Heart left ventricle (tissue), 16 donors: ENCODE measurements around the gene TBKBP1. TPM values are rescaled to one million over a fixed set of nuclear protein-coding genes. Genes with fewer than 3 reads are reported as not detected.

Source experiments
- ATAC-seq, 4 donors: fragments of 200-7000 bp; cut with Tn5 transposase; one replicate each; pipeline ENCODE4 v1.9.1; 2020 to 2022; ENCODE audit warnings: moderate library complexity in 4 of 4, mild to moderate bottlenecking in 3 of 4, moderate number of reproducible peaks in 1 of 4
- DNase-seq, 5 donors: peaks; one replicate each; pipeline ENCODE4 v3.0.0-alpha.2; 2020
- H3K27ac ChIP-seq, 12 donors: fragments of 200-600 bp; sonication (generic) in 4 of 12; one replicate each; pipeline versions ENCODE4 v1.5.0 to v1.8.0; 2016 to 2022; ENCODE audit warnings: mild to moderate bottlenecking in 2 of 12
- H3K27me3 ChIP-seq, 9 donors: fragments of 200-600 bp; sonication (generic) in 2 of 9; one replicate each; pipeline versions ENCODE4 v1.5.1 to v1.8.0; 2016 to 2022; ENCODE audit warnings: mild to moderate bottlenecking in 3 of 9
- H3K36me3 ChIP-seq, 9 donors: fragments of 200-600 bp; sonication (generic) in 2 of 9; one replicate each; pipeline versions ENCODE4 v1.5.0 to v1.8.0; 2018 to 2022; ENCODE audit warnings: mild to moderate bottlenecking in 2 of 9
- H3K4me1 ChIP-seq, 12 donors: fragments of 200-600 bp; sonication (generic) in 4 of 12; one replicate each; pipeline versions ENCODE4 v1.5.0 to v1.8.0; 2016 to 2022; ENCODE audit warnings: mild to moderate bottlenecking in 3 of 12
- H3K4me3 ChIP-seq, 12 donors: fragments of 200-600 bp; sonication (generic) in 4 of 12; one replicate each; pipeline versions ENCODE4 v1.5.0 to v1.8.0; 2017 to 2022; ENCODE audit warnings: mild to moderate bottlenecking in 9 of 12, moderate library complexity in 4 of 12
- H3K9me3 ChIP-seq, 12 donors: fragments of 200-600 bp; sonication (generic) in 4 of 12; one replicate each; pipeline versions ENCODE4 v1.5.0 to v1.8.0; 2016 to 2022; ENCODE audit warnings: mild to moderate bottlenecking in 1 of 12
- POLR2A ChIP-seq, 2 donors: fragments of 450-650 bp; IDR thresholded peaks; one replicate each; pipeline ENCODE4 v1.6.1; 2017; ENCODE audit warnings: antibody characterized with exemption in 2 of 2, mild to moderate bottlenecking in 2 of 2, moderate library complexity in 2 of 2
- WGBS, 4 donors: extraction: QIAGEN DNeasy Blood & Tissue Kit in 2 of 4; methylation state at CpG; one replicate each; pipeline versions ENCODE4 v1.1.5 to v1.1.7; 2013 to 2018; 5-methylcytosine and 5-hydroxymethylcytosine counted together
- intact Hi-C, 10 donors: fragments of 100-400 bp; cut with DNase I; formaldehyde crosslinking; loops; one replicate each; pipeline versions ENCODE4 v1.11.1 to v1.14.2; 2022
- polyA plus RNA-seq, 2 donors: library from polyadenylated mRNA; stranded (reverse); fragments of 200-250 nt; gene quantifications; one replicate each; pipeline ENCODE4 v1.2.3, GENCODE V29; 2013
- total RNA-seq, 9 donors: library from RNA; depleted of rRNA in 2 of 9; stranded (reverse); fragments of >200 nt in 2 of 9; fragmentation: NEBNext Ultra II Directional in 3 of 9; extraction: Animal tissue kit (Norgen Biotek cat#: 25700) in 3 of 9; gene quantifications; one replicate each; pipeline versions ENCODE4 v1.1.0 to v1.2.4, GENCODE V29; 2016 to 2023
- TF ChIP-seq, protein P1 (sequence below), 12 donors: fragments of 200-600 bp; sonication (generic) in 4 of 12; IDR thresholded peaks; one replicate each; pipeline versions ENCODE4 v1.5.0 to v1.8.0; 2018 to 2022; ENCODE audit warnings: antibody characterized with exemption in 12 of 12, mild to moderate bottlenecking in 5 of 12
- donor health status: ischemic (EF 13 %, LVEDD 7.1; RV severe dilation, severe dysfunction).
- donor health status: healthy with polysubstance abuse.
- donor health status: DM: no; HTN: yes; CAD: no.
- donor health status: DM: no; HTN: no; CAD: no.
- donor health status: ischemic (EF 25% LVEDD 6.9; RV normal size, moderate dysfunction).
- donor health status: ischemic (EF 25% LVEDD 5.7; RV mildly dilated, moderate dysfunction).
- donor health status: healthy.
- donor health status: DM: yes; HTN: yes; CAD: no.
- donor health status: ischemic (EF 35%, LVEDD 5.7; RV mildly dilated, moderate dysfunction).
- donor health status: nonischemic (EF 11% LVEDD 7.7; RV severe dilation, severe dysfunction).
- donor health status: DM: yes; HTN: yes; CAD: no.
- donor health status: PGD.
- donor health status: ischemic (EF 29% LVEDD 5.4; RV normal size, mild dysfunction).
- donor health status: nonischemic (EF 23%, LVEDD 6.1; RV moderate dilation, normal function).

TBKBP1 gene
- total and polyA plus RNA-seq, 11 donors, result 11.3 to 24.8 (median 13.4) TPM

DNA sequence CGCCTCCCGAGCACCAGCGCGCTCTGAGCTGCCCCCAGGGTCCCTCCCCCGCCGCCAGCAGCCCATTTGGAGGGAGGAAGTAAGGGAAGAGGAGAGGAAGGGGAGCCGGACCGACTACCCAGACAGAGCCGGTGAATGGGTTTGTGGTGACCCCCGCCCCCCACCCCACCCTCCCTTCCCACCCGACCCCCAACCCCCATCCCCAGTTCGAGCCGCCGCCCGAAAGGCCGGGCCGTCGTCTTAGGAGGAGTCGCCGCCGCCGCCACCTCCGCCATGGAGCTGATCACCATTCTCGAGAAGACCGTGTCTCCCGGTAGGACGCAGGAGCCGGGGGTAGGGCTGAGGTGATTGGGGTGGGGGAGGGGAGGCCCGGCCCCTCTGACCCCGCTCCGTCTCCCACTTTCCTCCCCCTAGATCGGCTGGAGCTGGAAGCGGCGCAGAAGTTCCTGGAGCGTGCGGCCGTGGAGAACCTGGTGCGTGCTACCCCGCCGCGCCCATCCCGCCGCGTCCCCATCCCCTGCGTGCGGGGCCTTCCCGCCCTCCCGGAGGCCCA, 43.9 kb upstream of the TBKBP1 start:
- H3K27me3 ChIP-seq, result no peaks in the 10 kb centered on the region
- no peak for TF ChIP-seq POLR2A (IDR thresholded peaks at IDR 0.05)
- TF ChIP-seq, protein P1, sequence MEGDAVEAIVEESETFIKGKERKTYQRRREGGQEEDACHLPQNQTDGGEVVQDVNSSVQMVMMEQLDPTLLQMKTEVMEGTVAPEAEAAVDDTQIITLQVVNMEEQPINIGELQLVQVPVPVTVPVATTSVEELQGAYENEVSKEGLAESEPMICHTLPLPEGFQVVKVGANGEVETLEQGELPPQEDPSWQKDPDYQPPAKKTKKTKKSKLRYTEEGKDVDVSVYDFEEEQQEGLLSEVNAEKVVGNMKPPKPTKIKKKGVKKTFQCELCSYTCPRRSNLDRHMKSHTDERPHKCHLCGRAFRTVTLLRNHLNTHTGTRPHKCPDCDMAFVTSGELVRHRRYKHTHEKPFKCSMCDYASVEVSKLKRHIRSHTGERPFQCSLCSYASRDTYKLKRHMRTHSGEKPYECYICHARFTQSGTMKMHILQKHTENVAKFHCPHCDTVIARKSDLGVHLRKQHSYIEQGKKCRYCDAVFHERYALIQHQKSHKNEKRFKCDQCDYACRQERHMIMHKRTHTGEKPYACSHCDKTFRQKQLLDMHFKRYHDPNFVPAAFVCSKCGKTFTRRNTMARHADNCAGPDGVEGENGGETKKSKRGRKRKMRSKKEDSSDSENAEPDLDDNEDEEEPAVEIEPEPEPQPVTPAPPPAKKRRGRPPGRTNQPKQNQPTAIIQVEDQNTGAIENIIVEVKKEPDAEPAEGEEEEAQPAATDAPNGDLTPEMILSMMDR (IDR thresholded peaks at IDR 0.05), result no peak
- 0 to 1% (median 0%) methylated on average over 9 to 48 of the region's 48 CpGs for WGBS, 4 donors
- H3K36me3 ChIP-seq, result peaks cover 0 to 38% (median 35%) of the 10 kb centered on the region in 9 donors
- intact Hi-C loops, result loop anchor here in 1 of 10 donors (5.0 kb wide), 1 partner anchor 42 kb away; the partner anchor contains the start of gene TBKBP1
- H3K9me3 ChIP-seq, result no peaks in the 10 kb centered on the region
- H3K4me3 ChIP-seq, result peak overlapping the region; percentile 67 to 97 (median 86)
- DNase-seq, result no peak
- peak; percentile 7 to 22 (median 16) for ATAC-seq
- peaks cover 0 to 69% (median 33%) of the 10 kb centered on the region in 12 donors for H3K4me1 ChIP-seq
- peak overlapping the region; percentile 88 to 98 (median 93) for H3K27ac ChIP-seq

DNA sequence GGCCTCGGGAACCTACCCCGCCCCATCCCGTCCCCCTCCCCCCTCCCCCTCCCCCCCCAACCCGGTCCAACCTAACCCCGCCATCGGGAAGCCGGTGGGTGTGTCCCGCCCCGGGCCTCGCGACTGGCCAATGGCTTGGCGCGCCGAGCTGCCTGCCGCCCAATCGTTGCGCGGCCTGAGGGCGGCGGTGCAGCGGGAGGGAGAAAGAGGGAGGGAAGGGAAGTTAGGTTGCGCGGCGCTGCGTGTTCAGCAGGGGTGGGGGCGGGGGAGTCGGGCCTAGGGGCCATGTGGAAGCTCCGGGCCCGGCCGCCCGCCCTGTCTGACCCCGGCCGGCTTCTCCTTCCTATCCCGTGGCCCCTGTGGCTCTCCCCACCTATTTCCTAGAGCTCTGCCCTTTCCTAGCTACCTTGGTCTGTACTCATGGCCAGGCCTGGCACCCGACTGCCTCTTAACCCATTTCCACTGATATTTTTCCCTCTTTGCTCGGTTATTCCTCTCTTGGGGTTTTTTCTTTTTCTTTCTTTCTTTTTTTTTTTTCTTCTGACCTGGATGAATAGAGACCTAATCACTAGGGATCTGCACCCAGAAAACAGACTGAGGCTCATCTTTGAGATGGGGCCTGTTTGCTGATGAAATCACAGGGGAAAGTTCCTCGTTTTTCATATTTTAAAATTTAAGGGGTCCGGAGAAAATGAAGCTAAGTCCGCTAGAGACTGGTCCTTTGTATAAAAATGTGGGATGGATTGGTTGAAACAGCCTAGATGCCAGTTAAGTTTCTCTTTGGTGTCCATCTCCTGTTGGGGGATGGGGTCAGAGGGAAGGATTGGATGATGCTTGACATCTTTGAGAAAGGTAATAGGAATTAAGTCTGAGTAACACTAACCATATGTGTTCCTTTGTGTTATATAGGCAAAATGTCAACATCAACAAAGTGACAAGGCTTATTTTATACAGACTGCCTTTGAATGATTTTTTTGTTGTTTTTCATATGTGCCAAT, 43.1 kb upstream of the TBKBP1 start:
- peak overlapping the region in 11 of 12 donors; percentile 91 to 98 (median 93) for H3K27ac ChIP-seq
- peak overlapping the region; percentile 67 to 97 (median 86) for H3K4me3 ChIP-seq
- H3K36me3 ChIP-seq, result peaks cover 0 to 46% (median 42%) of the 10 kb centered on the region in 9 donors
- WGBS, 4 donors, result 2 to 3% (median 3%) methylated on average over 13 to 38 of the region's 39 CpGs
- intact Hi-C loops, result loop anchor here in 1 of 10 donors (5.0 kb wide), 1 partner anchor 41 kb away; the partner anchor contains the start of gene TBKBP1
- H3K27me3 ChIP-seq, result no peaks in the 10 kb centered on the region
- peak; percentile 69 to 83 (median 78) for ATAC-seq
- peak; percentile 96 to 98 (median 98) for DNase-seq
- H3K4me1 ChIP-seq, result peaks cover 0 to 75% (median 41%) of the 10 kb centered on the region in 12 donors
- TF ChIP-seq, protein P1 (IDR thresholded peaks at IDR 0.05), result no peak
- no peak for TF ChIP-seq POLR2A (IDR thresholded peaks at IDR 0.05)
- H3K9me3 ChIP-seq, result no peaks in the 10 kb centered on the region

- TF ChIP-seq, protein P1 (IDR thresholded peaks at IDR 0.05), result no peak
- no peak for TF ChIP-seq POLR2A (IDR thresholded peaks at IDR 0.05)
- intact Hi-C loops, result loop anchor here in 1 of 10 donors (5.0 kb wide), 1 partner anchor 41 kb away; the partner anchor contains the start of gene TBKBP1
- H3K4me1 ChIP-seq, result peaks cover 0 to 71% (median 43%) of the 10 kb centered on the region in 12 donors
- H3K27me3 ChIP-seq, result no peaks in the 10 kb centered on the region
- no peak for DNase-seq
- peak overlapping the region in 2 of 12 donors; percentile 83 to 94 for H3K4me3 ChIP-seq
- ATAC-seq, result no peak
- H3K9me3 ChIP-seq, result no peaks in the 10 kb centered on the region
- 57 to 59% (median 58%) methylated on average over 2 of the region's 2 CpGs for WGBS, 4 donors
- peak overlapping the region in 1 of 12 donors; percentile 77 for H3K27ac ChIP-seq
- peaks cover 0 to 55% (median 51%) of the 10 kb centered on the region in 9 donors for H3K36me3 ChIP-seq
Measured at GRCh38 chr17:47651704-47652103, 42.3 kb upstream of the TBKBP1 start.
